Glomerular endothelial cell (primary cell): ENCODE measurements around the gene TCAF2. TPM values are rescaled to one million over a fixed set of nuclear protein-coding genes. Genes with fewer than 3 reads are reported as not detected.
"Not testable (repeated sequence)": the region's sequence is repeated elsewhere in the genome, so short reads cannot be mapped to it uniquely, and the experiment has no call there.

Source experiments
- DNase-seq: peaks from one replicate; pipeline ENCODE4 v3.0.0-alpha.2; 2011; ENCODE audit warnings: low read depth, low spot score; ENCODE audit errors: extremely low read depth
- total RNA-seq: library from RNA; depleted of rRNA; stranded (reverse); fragments of >200 nt; gene quantifications from 2 replicates; pipeline ENCODE4 v1.2.3, GENCODE V29; 2015

The TCAF2 gene
- 18.5 and 26.6 TPM in 2 replicates for total RNA-seq

- not testable (repeated sequence) for DNase-seq
Observed at GRCh38 chr7:143620646-143621045, at the start of gene TCAF2. Gene TCAF2 (plus strand): TSS chr7:143620974.

GRCh38 chr7:143571501-143571900 lies 49.3 kb upstream of the TCAF2 start, which contains the start of gene CTAGE15:
Gene CTAGE15 (plus strand): TSS chr7:143571801. CDS start chr7:143571818, 17 bp downstream.
- not testable (repeated sequence) for DNase-seq

GRCh38 chr7:143588183-143588582 lies 32.6 kb upstream of the TCAF2 start:
- not testable (repeated sequence) for DNase-seq

GRCh38 chr7:143589897-143590296 lies 30.9 kb upstream of the TCAF2 start:
- not testable (repeated sequence) for DNase-seq

- DNase-seq = not testable (repeated sequence)
Observed at GRCh38 chr7:143598086-143598485, 22.7 kb upstream of the TCAF2 start.

GRCh38 chr7:143603549-143603948 lies 17.2 kb upstream of the TCAF2 start:
- DNase-seq = not testable (repeated sequence)

- not testable (repeated sequence) for DNase-seq
Observed at GRCh38 chr7:143606088-143606487, 14.7 kb upstream of the TCAF2 start.

GRCh38 chr7:143615545-143615944 lies 5.2 kb upstream of the TCAF2 start:
- DNase-seq = not testable (repeated sequence)

GRCh38 chr7:143617204-143617603 lies 3.6 kb upstream of the TCAF2 start:
- DNase-seq = not testable (repeated sequence)

GRCh38 chr7:143620058-143620457 lies 716 bp upstream of the TCAF2 start:
- DNase-seq = not testable (repeated sequence)

GRCh38 chr7:143621175-143621574 lies 401 bp downstream of the TCAF2 start:
- not testable (repeated sequence) for DNase-seq

GRCh38 chr7:143622130-143622529 lies 1.4 kb downstream of the TCAF2 start:
- not testable (repeated sequence) for DNase-seq

- DNase-seq = not testable (repeated sequence)
Observed at GRCh38 chr7:143630653-143631052, 9.9 kb downstream of the TCAF2 start.

- DNase-seq = not testable (repeated sequence)
Observed at GRCh38 chr7:143632506-143632905, 11.7 kb downstream of the TCAF2 start.

- DNase-seq = not testable (repeated sequence)
Observed at GRCh38 chr7:143633013-143633618, 12.3 kb downstream of the TCAF2 start.

GRCh38 chr7:143635364-143636240 lies 14.8 kb downstream of the TCAF2 start:
- not testable (repeated sequence) for DNase-seq

GRCh38 chr7:143639372-143639771 lies 18.6 kb downstream of the TCAF2 start:
- DNase-seq = not testable (repeated sequence)

GRCh38 chr7:143640528-143641189 lies 19.9 kb downstream of the TCAF2 start:
- DNase-seq = not testable (repeated sequence)

GRCh38 chr7:143646598-143646997 lies 25.8 kb downstream of the TCAF2 start:
- DNase-seq = not testable (repeated sequence)

GRCh38 chr7:143649902-143650301 lies 29.1 kb downstream of the TCAF2 start:
- not testable (repeated sequence) for DNase-seq

GRCh38 chr7:143650447-143650846 lies 29.7 kb downstream of the TCAF2 start:
- DNase-seq = not testable (repeated sequence)
